Endothelial cell of umbilical vein (primary cell): ENCODE data around the gene DCPS.

ENCODE experiments used
- JUN ChIP-seq: IDR thresholded peaks from 2 replicates; pipeline ENCODE4 v1.6.1; 2011; ENCODE audit warnings: borderline replicate concordance, low read depth; ENCODE audit not compliant: insufficient read length, insufficient read depth
- POLR2A ChIP-seq: IDR thresholded peaks from 2 replicates; pipeline ENCODE4 v1.6.1; 2012; ENCODE audit warnings: low read depth, mild to moderate bottlenecking, control low read depth, low read length
- POLR2AphosphoS5 ChIP-seq: IDR thresholded peaks from 2 replicates; pipeline ENCODE4 v1.6.1; 2012; ENCODE audit warnings: low read depth, mild to moderate bottlenecking, control low read depth, low read length, moderate library complexity; ENCODE audit not compliant: insufficient read depth

GRCh38 chr11:126332221-126332711 is 28.4 kb downstream of the DCPS start:
- TF ChIP-seq JUN (no peak), POLR2AphosphoS5 (no peak), POLR2A (no peak)
